Measurements from ENCODE around the gene HECTD1.

DNA sequence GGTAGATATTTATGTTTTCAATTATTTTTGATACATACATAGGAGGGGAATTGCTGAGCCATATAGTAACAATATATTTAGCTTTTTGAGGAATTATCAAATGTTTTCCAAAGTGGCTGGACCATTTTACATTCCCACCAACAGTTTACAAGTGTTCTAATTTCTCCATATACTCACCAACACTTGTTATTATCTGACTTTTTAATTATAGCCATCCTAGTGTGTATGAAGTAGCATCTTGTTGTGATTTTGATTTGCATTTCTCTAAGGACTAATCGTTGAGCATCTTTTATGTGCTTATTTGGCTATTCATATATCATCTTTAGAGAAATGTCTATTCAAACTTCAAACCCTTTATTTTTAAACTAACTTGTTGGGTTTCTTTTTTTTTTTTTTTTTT, 17.2 kb upstream of the HECTD1 start:
- TF ChIP-seq, protein P1, sequence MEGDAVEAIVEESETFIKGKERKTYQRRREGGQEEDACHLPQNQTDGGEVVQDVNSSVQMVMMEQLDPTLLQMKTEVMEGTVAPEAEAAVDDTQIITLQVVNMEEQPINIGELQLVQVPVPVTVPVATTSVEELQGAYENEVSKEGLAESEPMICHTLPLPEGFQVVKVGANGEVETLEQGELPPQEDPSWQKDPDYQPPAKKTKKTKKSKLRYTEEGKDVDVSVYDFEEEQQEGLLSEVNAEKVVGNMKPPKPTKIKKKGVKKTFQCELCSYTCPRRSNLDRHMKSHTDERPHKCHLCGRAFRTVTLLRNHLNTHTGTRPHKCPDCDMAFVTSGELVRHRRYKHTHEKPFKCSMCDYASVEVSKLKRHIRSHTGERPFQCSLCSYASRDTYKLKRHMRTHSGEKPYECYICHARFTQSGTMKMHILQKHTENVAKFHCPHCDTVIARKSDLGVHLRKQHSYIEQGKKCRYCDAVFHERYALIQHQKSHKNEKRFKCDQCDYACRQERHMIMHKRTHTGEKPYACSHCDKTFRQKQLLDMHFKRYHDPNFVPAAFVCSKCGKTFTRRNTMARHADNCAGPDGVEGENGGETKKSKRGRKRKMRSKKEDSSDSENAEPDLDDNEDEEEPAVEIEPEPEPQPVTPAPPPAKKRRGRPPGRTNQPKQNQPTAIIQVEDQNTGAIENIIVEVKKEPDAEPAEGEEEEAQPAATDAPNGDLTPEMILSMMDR (IDR thresholded peaks at IDR 0.05; ENCODE audit: low read depth, low read length) = no peak
- TF ChIP-seq, protein P2, sequence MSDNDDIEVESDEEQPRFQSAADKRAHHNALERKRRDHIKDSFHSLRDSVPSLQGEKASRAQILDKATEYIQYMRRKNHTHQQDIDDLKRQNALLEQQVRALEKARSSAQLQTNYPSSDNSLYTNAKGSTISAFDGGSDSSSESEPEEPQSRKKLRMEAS (IDR thresholded peaks at IDR 0.05; ENCODE audit: low read depth, low read length) = no peak
- TF ChIP-seq POLR2A (IDR thresholded peaks at IDR 0.05; ENCODE audit: extremely low read depth, insufficient read length) = no peak
- TF ChIP-seq MYC (IDR thresholded peaks at IDR 0.05; ENCODE audit: low read depth, low read length) = no peak

Measured in NB4 (cell line).